CD8-positive, alpha-beta memory T cell (primary cell): ENCODE results near the gene CHST7. TPM values are rescaled to one million over a fixed set of nuclear protein-coding genes. Genes with fewer than 3 reads are reported as not detected.

Source experiments
- CTCF ChIA-PET: fragments of 350-600 bp; sonication (Branson Sonifier 250); formaldehyde crosslinking; loops from one replicate; lab custom pipeline; 2021; ENCODE audit warnings: antibody characterized with exemption; lab: Charles Lee
- POLR2A ChIA-PET: fragments of 350-600 bp; sonication (Branson Sonifier 250); formaldehyde crosslinking; loops from one replicate; lab custom pipeline; 2021; ENCODE audit warnings: antibody characterized with exemption; lab: Charles Lee
- DNase-seq, 5 donors: peaks; one replicate each; pipeline versions ENCODE4 v3.0.0 to v3.0.0-alpha.2; 2020 to 2022; ENCODE audit warnings: mixed read lengths in 1 of 5
- H3K27ac ChIP-seq: one replicate; pipeline ENCODE4 v1.7.0; 2013; ENCODE audit warnings: low read depth, mild to moderate bottlenecking, low read length, moderate library complexity
- H3K27me3 ChIP-seq: 2 replicates; pipeline ENCODE4 v1.7.0; 2013; ENCODE audit warnings: low read length, mild to moderate bottlenecking; ENCODE audit not compliant: insufficient read depth, poor library complexity, severe bottlenecking
- H3K36me3 ChIP-seq: 2 replicates; pipeline ENCODE4 v1.7.0; 2013; ENCODE audit warnings: mild to moderate bottlenecking, low read length, moderate library complexity; ENCODE audit not compliant: insufficient read depth
- H3K4me1 ChIP-seq: 2 replicates; pipeline ENCODE4 v1.7.0; 2013; ENCODE audit warnings: mild to moderate bottlenecking, low read length, moderate library complexity; ENCODE audit not compliant: insufficient read depth
- H3K4me3 ChIP-seq: 2 replicates; pipeline ENCODE4 v1.7.0; 2013; ENCODE audit warnings: mild to moderate bottlenecking, low read length
- H3K9me3 ChIP-seq: 2 replicates; pipeline ENCODE4 v1.7.0; 2013; ENCODE audit warnings: mild to moderate bottlenecking, low read length
- H3K27ac Mint-ChIP-seq, 8 donors: one replicate each; pipeline ENCODE4 v1.8.0; 2020 to 2021; ENCODE audit warnings: mixed read lengths in 8 of 8, mild to moderate bottlenecking in 6 of 8, inconsistent platforms in 3 of 8, moderate library complexity in 3 of 8
- H3K27me3 Mint-ChIP-seq, 2 donors: one replicate each; pipeline ENCODE4 v1.8.0; 2020 to 2021; ENCODE audit warnings: mixed read lengths in 2 of 2, mild to moderate bottlenecking in 1 of 2, moderate library complexity in 1 of 2
- H3K36me3 Mint-ChIP-seq, 3 donors: one replicate each; pipeline ENCODE4 v1.8.0; 2020 to 2021; ENCODE audit warnings: mixed read lengths in 3 of 3, inconsistent platforms in 1 of 3, mild to moderate bottlenecking in 1 of 3
- H3K4me1 Mint-ChIP-seq, 3 donors: one replicate each; pipeline ENCODE4 v1.8.0; 2020 to 2021; ENCODE audit warnings: mixed read lengths in 3 of 3, inconsistent platforms in 1 of 3, mild to moderate bottlenecking in 1 of 3
- H3K4me3 Mint-ChIP-seq, 7 donors: one replicate each; pipeline ENCODE4 v1.8.0; 2020 to 2021; ENCODE audit warnings: mixed read lengths in 7 of 7, mild to moderate bottlenecking in 6 of 7, moderate library complexity in 4 of 7, inconsistent platforms in 2 of 7
- H3K9me3 Mint-ChIP-seq, 5 donors: one replicate each; pipeline ENCODE4 v1.8.0; 2020 to 2022; ENCODE audit warnings: mixed read lengths in 5 of 5, mild to moderate bottlenecking in 3 of 5, moderate library complexity in 2 of 5, inconsistent platforms in 1 of 5
- polyA plus RNA-seq: library from polyadenylated mRNA; unstranded; fragments of 300-500 nt; fragmentation: Illumina TruSeq; gene quantifications from one replicate; pipeline ENCODE4 v1.2.3, GENCODE V29; 2021
- total RNA-seq, 2 experiments: library from RNA; stranded (reverse); gene quantifications; one replicate each; pipeline ENCODE4 v1.2.3, GENCODE V29; 2021

CHST7 gene
- total and polyA plus RNA-seq, 3 experiments from 2014 or later: 3.5 to 8.0 (median 3.9) TPM

DNA sequence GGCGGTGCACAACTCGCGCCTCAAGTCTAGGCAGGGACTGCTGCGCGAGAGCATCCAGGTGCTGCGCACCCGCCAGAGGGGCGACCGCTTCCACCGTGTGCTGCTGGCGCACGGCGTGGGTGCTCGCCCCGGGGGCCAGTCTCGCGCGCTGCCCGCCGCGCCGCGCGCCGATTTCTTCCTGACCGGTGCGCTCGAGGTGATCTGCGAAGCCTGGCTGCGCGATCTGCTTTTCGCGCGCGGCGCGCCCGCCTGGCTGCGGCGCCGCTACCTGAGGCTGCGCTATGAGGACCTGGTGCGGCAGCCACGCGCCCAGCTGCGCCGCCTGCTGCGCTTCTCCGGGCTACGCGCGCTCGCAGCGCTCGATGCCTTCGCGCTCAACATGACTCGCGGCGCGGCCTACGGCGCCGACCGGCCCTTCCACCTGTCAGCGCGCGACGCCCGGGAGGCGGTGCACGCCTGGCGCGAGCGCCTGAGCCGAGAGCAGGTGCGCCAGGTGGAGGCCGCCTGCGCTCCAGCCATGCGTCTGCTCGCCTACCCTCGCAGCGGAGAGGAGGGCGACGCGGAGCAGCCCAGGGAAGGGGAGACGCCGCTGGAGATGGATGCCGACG lies 1.3 kb downstream of the CHST7 start:
- POLR2A ChIA-PET: interaction anchor here (0.6 to 1.0 kb wide), 2 partner anchors 12 to 769 kb away, joined by 3 to 6 read pairs; no protein-coding TSS in a partner anchor
- peak overlapping the region; percentile 58 to 92 (median 82) for H3K4me3 Mint-ChIP-seq

DNA sequence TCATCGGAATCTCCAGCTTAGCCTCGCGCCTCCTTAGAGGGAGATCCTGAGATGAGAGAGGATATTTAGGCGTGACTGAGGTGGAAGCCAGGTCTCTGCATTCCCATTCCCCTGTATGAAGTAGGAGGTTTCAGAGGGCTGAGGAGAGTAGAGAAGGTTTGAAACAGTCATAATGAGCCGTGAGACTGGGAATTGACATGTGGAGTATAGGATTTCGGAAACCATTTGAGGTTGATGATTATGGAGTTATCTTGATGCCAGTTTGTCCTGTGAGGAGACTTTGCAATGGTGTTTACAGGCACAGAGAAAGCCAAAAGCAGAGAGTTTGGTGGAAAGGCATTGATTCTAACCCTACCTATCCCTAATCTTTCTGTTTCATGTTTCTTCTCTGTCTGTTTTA lies 2.0 kb downstream of the CHST7 start:
- Mint-ChIP-seq H3K4me1 (peaks cover 46 to 66% (median 57%) of the 10 kb centered on the region in 3 donors), H3K27me3 (no peaks in the 10 kb centered on the region), H3K36me3 (peaks cover 0 to 14% (median 4%) of the 10 kb centered on the region in 3 donors), H3K9me3 (no peaks in the 10 kb centered on the region), H3K27ac (peak overlapping the region in 5 of 8 donors; percentile 1 to 84 (median 61)), H3K4me3 (peak overlapping the region; percentile 57 to 82 (median 79))
- Histone ChIP-seq H3K27ac (no peak overlapping the region), H3K9me3 (no peaks in the 10 kb centered on the region), H3K4me1 (peaks cover 13% of the 10 kb centered on the region), H3K36me3 (no peaks in the 10 kb centered on the region), H3K4me3 (peak overlapping the region; percentile 33), H3K27me3 (no peaks in the 10 kb centered on the region)
- no peak for DNase-seq
- ChIA-PET CTCF (interaction anchor here (1.0 to 1.1 kb wide), 3 partner anchors 17 to 66 kb away, joined by 3 to 4 read pairs (median 3); no protein-coding TSS in a partner anchor), POLR2A (no interaction called here)

More for the DNA sequence above, 1.3 kb downstream of the CHST7 start:
- Mint-ChIP-seq H3K27ac (peak overlapping the region in 3 of 8 donors; percentile 83 to 87 (median 84)), H3K4me1 (peaks cover 46 to 61% (median 57%) of the 10 kb centered on the region in 3 donors), H3K36me3 (peaks cover 0 to 10% (median 1%) of the 10 kb centered on the region in 3 donors), H3K9me3 (no peaks in the 10 kb centered on the region), H3K27me3 (no peaks in the 10 kb centered on the region)
- no peaks in the 10 kb centered on the region for H3K36me3 ChIP-seq
- H3K4me1 ChIP-seq: peaks cover 13% of the 10 kb centered on the region
- CTCF ChIA-PET: interaction anchor here (0.9 to 1.1 kb wide), 4 partner anchors 12 to 74 kb away, joined by 3 to 7 read pairs (median 4); no protein-coding TSS in a partner anchor
- peak; percentile 7 to 53 (median 16) for DNase-seq
- no peaks in the 10 kb centered on the region for H3K9me3 ChIP-seq
- peak overlapping the region; percentile 70 for H3K27ac ChIP-seq
- H3K4me3 ChIP-seq: peak overlapping the region; percentile 33
- no peaks in the 10 kb centered on the region for H3K27me3 ChIP-seq

DNA sequence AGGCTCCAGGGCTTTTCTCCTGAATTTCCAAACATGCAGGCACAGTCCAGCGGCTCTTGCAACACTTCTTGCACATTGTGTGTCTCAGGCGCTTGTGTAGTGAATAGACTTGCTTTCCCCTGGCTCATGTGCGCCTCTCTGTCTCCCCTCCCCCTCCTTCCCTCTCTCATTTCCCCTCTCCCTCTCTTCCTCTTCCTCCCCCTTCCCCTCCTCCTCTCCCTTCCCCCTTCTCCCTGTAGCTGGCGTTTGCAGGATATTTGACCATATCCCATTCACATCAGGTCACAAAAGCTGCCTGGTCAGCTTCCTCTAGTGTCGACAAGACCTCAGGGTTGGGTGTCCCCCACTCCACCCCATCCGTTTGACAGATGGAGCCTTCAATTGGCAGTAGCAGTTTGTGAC lies 2.4 kb downstream of the CHST7 start:
- H3K4me3 Mint-ChIP-seq: peak overlapping the region; percentile 57 to 82 (median 79)
- H3K36me3 Mint-ChIP-seq: peaks cover 0 to 14% (median 4%) of the 10 kb centered on the region in 3 donors
- no peaks in the 10 kb centered on the region for H3K27me3 Mint-ChIP-seq
- peaks cover 46 to 67% (median 57%) of the 10 kb centered on the region in 3 donors for H3K4me1 Mint-ChIP-seq
- peak overlapping the region; percentile 33 for H3K4me3 ChIP-seq
- no peaks in the 10 kb centered on the region for H3K27me3 ChIP-seq
- H3K27ac ChIP-seq: no peak overlapping the region
- H3K4me1 ChIP-seq: peaks cover 13% of the 10 kb centered on the region
- ChIA-PET POLR2A (no interaction called here), CTCF (interaction anchor here (1.0 to 1.1 kb wide), 3 partner anchors 16 to 66 kb away, joined by 3 to 4 read pairs (median 3); no protein-coding TSS in a partner anchor)
- no peaks in the 10 kb centered on the region for H3K9me3 Mint-ChIP-seq
- peak overlapping the region in 5 of 8 donors; percentile 44 to 84 (median 61) for H3K27ac Mint-ChIP-seq
- no peaks in the 10 kb centered on the region for H3K9me3 ChIP-seq
- no peak for DNase-seq
- H3K36me3 ChIP-seq: no peaks in the 10 kb centered on the region

DNA sequence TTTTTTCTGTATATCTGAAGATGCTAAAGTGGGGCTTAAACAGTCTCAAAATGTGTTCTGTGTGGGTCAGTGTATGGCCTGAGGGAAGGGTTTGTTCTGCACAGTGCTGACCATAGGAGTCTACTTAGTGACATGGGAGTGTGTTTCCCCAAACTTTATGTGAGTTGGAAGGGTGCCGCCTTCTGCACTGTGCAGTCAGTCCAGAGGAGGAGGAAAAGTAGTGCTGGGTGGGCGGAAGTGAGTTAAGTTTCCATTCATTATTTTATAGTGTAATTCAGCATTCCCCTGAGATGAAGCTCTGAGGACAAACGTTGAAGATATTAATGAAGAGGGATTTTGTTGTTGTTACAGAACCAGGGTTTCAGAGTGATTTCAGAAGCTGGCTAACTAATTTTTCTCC lies 2.9 kb downstream of the CHST7 start:
- H3K27me3 Mint-ChIP-seq: no peaks in the 10 kb centered on the region
- no peaks in the 10 kb centered on the region for H3K36me3 ChIP-seq
- no peak overlapping the region for H3K27ac ChIP-seq
- ChIA-PET POLR2A (no interaction called here), CTCF (interaction anchor here (1.0 to 1.1 kb wide), 2 partner anchors 16 to 22 kb away, joined by 3 to 4 read pairs; no protein-coding TSS in a partner anchor)
- no peaks in the 10 kb centered on the region for H3K9me3 ChIP-seq
- H3K4me3 ChIP-seq: no peak overlapping the region
- H3K4me3 Mint-ChIP-seq: peak overlapping the region; percentile 57 to 82 (median 79)
- H3K27me3 ChIP-seq: no peaks in the 10 kb centered on the region
- peaks cover 0 to 14% (median 4%) of the 10 kb centered on the region in 3 donors for H3K36me3 Mint-ChIP-seq
- no peak for DNase-seq
- peaks cover 13% of the 10 kb centered on the region for H3K4me1 ChIP-seq
- H3K9me3 Mint-ChIP-seq: no peaks in the 10 kb centered on the region
- peaks cover 46 to 67% (median 57%) of the 10 kb centered on the region in 3 donors for H3K4me1 Mint-ChIP-seq
- peak overlapping the region in 3 of 8 donors; percentile 53 to 84 (median 61) for H3K27ac Mint-ChIP-seq

DNA sequence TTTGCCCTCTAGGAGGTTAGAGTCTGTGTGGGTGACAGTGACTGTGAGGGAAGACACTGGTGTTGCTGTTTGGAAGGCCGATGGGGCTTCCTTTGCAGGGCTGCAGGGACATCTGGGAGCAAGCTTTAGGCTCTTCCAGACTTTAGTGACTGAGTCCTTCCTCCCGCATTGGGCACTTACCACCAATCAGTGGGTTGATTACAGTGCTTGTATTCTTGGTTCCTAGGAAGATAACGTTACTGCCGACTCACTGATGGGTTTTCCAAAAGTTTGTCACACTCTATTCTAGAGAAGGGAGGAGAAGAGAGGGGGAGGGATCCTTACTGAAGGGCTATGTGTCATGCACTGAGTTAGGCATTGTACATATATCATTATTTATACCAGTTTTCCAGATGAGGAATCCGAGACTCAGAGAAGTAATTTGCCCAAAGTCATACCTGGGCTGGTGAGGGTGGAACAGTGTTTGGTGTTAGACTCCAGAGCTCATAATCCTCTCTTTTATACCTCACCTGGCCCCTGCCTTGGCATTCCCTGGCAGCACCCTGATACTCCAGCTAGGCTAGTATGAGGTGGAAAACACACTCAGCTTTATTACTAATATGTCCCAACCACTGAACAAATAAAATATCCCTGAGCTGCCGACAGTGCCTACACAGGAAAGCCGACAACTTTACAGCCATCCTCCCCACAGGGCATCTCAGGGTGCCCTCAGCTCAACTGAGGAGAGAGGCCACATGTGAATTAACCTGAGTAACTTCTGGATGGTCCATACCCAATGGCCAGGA lies 3.8 kb downstream of the CHST7 start:
- Mint-ChIP-seq H3K27ac (peak overlapping the region in 5 of 8 donors; percentile 21 to 84 (median 67)), H3K27me3 (no peaks in the 10 kb centered on the region), H3K9me3 (no peaks in the 10 kb centered on the region), H3K4me1 (peaks cover 39 to 67% (median 56%) of the 10 kb centered on the region in 3 donors), H3K4me3 (peak overlapping the region; percentile 21 to 82 (median 64)), H3K36me3 (peaks cover 0 to 16% (median 4%) of the 10 kb centered on the region in 3 donors)
- Histone ChIP-seq H3K36me3 (no peaks in the 10 kb centered on the region), H3K9me3 (no peaks in the 10 kb centered on the region), H3K4me3 (no peak overlapping the region), H3K4me1 (peaks cover 7% of the 10 kb centered on the region), H3K27me3 (no peaks in the 10 kb centered on the region), H3K27ac (no peak overlapping the region)
- CTCF ChIA-PET: interaction anchor here (0.7 to 0.9 kb wide), 2 partner anchors 9 to 78 kb away, joined by 3 to 4 read pairs; no protein-coding TSS in a partner anchor
- POLR2A ChIA-PET: interaction anchor here (0.7 kb wide), 1 partner anchor 22 kb away, joined by 6 read pairs; no protein-coding TSS in a partner anchor
- DNase-seq: no peak

DNA sequence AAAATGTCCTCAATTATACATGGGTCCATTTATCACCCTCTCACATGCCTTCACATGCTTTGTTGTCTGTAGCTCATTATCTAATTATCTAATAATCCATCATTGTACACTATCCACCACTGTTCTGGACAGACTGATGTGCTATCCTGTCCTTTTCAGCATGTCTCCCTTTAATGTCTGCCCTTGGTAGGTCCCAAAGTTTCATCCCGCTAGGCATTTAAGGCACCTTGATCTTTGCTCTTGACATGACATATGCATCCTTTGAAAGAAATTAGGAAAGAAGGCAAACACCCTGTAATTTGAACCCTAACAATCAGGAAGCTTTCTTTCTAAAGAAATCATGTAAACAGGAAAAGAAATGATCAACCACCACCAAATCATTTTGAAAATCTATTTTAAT lies 5.7 kb downstream of the CHST7 start:
- H3K9me3 ChIP-seq: no peaks in the 10 kb centered on the region
- Mint-ChIP-seq H3K36me3 (peaks cover 0 to 18% (median 4%) of the 10 kb centered on the region in 3 donors), H3K4me1 (peaks cover 31 to 69% (median 59%) of the 10 kb centered on the region in 3 donors), H3K27me3 (no peaks in the 10 kb centered on the region), H3K9me3 (no peaks in the 10 kb centered on the region), H3K27ac (peak overlapping the region in 5 of 8 donors; percentile 41 to 80 (median 45)), H3K4me3 (peak overlapping the region in 4 of 7 donors; percentile 24 to 70 (median 46))
- H3K27me3 ChIP-seq: no peaks in the 10 kb centered on the region
- CTCF ChIA-PET: interaction anchor here (0.8 to 1.4 kb wide), 2 partner anchors 15 to 64 kb away, joined by 3 read pairs; no protein-coding TSS in a partner anchor
- no peak overlapping the region for H3K4me3 ChIP-seq
- no peaks in the 10 kb centered on the region for H3K4me1 ChIP-seq
- DNase-seq: no peak
- POLR2A ChIA-PET: interaction anchor here (0.6 kb wide), 1 partner anchor 13 kb away, joined by 3 read pairs; no protein-coding TSS in a partner anchor
- no peak overlapping the region for H3K27ac ChIP-seq
- H3K36me3 ChIP-seq: no peaks in the 10 kb centered on the region

DNA sequence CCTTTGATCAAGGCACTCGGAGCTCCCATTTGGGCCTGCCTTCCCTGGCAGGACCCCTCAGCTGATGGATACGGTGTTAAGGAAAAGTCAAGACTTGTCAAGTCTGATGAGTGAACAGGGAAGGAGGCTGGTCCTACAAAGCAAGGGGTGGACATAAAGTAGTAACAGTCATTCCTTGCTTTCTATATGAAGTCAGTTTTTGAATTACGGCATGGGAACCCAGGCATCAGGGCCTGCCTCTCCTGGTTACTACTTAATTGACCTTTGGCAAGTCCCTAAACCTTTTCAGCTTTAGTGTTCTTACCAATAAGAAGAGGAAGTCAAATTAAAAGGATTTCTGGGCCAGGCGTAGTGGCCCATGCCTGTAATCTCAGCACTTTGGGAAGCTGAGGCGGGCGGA lies 7.0 kb downstream of the CHST7 start:
- Histone ChIP-seq H3K9me3 (no peaks in the 10 kb centered on the region), H3K27me3 (no peaks in the 10 kb centered on the region), H3K27ac (no peak overlapping the region), H3K36me3 (no peaks in the 10 kb centered on the region), H3K4me1 (no peaks in the 10 kb centered on the region), H3K4me3 (no peak overlapping the region)
- peak overlapping the region in 1 of 8 donors; percentile 27 for H3K27ac Mint-ChIP-seq
- no peak for DNase-seq
- no peaks in the 10 kb centered on the region for H3K9me3 Mint-ChIP-seq
- peaks cover 28 to 71% (median 61%) of the 10 kb centered on the region in 3 donors for H3K4me1 Mint-ChIP-seq
- POLR2A ChIA-PET: no interaction called here
- CTCF ChIA-PET: no interaction called here
- H3K4me3 Mint-ChIP-seq: no peak overlapping the region
- H3K36me3 Mint-ChIP-seq: peaks cover 0 to 18% (median 4%) of the 10 kb centered on the region in 3 donors
- no peaks in the 10 kb centered on the region for H3K27me3 Mint-ChIP-seq
